ENCODE results near the gene MRAS.

MRAS gene

DNA sequence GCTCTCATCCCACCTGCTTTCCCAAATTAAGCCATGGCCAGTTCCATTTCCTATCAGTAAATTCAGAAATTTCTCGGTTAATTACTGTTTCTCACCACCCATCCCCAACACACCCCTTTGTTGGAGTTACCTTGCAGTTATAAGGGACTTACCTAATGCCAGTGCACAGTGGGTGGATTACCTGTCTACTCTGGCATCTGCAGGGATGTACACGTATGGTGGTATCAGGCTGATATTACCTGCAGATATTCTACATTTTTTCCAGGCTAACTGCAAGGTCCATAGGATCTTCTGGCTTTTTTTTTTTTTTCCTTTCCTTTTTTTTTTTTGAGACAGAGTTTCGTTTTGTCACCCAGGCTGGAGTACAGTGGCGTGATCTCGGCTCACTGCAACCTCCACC, 7.9 kb upstream of the MRAS start:
- DNase-seq (ENCODE audit: low read depth), result no peak

DNA sequence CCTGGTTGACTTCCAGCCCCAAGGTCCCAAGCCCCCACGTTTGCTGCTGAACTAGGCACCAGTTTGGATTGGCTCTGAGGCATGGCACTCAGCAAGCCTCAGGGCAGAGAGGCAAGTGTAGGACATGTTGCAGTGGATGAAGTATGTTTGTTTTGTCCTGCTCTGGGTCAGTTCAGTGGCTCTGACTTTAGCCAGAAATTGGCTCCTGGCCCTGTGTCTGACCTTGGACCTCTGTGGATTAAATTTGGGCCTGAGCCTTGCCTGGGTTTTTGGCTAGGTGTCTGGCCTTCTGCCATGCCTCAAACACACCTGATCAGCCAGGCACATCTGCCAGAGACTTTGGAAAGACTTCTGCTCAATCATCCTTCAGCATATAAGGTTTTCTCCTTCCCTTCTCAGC, 3.6 kb upstream of the MRAS start:
- no peak for DNase-seq (ENCODE audit: low read depth)

DNA sequence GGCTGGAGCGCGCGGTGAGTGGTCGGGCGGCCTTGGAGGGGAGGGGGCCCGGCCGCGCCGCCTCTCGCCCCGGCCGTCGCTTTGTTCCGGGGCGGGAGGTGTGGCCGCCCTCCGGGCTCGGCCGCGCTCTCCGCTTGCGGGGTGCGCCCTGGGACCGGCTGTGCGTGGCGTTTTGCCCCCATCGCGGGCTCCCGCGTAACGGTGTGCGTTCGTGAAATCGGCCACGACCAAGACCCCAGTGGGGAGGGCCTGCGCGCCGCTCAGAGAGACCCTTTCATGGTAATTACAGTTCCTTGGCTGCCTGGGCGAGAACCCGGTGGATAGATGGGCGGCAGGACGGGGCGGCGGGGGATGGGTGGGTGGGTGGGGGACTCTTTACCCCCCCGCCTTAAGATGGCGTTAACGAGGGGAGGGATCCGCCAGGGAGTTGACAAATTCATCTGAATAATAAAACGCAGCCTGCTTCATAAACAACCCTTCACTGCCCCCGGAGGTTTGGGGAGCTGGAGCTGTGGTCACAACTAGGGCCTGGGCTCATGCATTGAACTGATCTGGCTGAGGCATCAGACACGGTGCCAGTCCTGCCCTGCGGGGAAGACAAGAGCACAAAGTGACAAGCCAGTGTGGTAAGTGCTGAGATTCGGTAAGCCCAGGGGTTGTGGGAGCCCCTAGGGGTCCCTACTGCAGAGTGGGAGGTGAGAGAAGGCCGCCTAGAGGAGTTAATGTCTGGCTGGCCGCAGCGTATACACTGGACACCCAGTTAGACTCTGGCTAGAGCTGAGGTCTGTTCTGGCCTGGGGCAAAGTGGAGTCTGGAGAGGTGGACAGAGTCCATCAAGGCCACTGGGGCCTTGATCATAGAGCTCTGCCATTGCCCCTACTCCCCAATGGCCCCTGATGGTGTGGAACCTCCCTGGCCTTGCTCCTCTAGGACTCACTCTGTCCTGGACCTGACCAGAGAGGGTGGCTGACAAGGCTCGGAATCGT, 668 bp downstream of the MRAS start:
- no peak for DNase-seq (ENCODE audit: low read depth)

DNA sequence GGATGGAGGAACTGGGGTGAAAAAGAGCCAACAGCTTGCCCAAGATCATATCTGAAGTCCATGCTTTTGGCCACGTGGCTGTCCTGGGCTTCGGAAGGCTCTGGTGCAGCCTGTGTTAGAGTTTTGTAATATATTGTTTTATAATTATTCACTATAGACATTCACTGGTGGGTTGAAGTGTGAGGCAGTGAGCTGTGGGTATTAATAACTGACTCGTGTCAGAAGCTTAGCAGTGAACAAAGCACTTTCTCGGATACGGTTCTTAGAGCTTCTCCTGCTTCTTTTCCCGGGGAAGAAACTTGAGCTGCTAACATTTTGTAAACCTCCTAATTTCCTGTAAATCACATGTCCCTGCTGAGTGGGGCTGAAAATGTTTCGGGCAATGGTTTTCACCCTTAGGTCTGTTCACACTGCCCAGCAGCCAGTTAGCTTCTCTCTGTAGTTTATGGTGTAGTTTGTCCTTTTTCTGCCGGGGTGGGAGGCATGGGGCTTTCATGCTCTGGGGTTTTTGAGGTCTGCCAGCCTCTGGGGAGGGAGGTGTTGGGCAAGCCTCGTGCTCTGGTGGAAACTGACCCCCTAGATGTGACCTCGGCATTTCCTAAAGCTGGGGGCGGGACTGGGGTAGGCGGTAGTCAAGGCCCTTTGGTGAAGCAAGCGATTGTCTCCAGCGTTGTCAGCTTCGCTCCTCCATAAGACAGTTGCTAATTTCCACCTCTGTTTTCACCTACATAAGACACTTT, 1.7 kb downstream of the MRAS start:
- no peak for DNase-seq (ENCODE audit: low read depth)

DNA sequence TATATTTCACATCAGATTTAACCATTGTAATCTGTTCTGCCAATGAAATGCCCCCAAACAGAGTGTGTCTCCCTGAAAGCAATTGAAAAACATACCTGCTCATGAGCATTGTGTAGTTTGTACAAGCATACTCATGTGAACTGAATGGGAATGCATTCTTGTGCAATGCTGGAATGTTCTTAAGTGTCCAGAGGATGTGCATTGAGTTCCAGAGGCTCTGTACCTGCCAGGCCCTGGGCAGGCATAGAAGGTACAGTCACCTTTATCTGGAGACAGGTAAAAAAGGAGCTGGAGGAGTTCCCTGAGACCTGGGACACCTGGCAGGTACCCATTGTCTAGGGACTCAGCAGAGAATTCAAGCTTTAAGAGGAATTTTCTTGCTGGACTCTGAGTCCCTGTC, 2.8 kb downstream of the MRAS start:
- no peak for DNase-seq (ENCODE audit: low read depth)

DNA sequence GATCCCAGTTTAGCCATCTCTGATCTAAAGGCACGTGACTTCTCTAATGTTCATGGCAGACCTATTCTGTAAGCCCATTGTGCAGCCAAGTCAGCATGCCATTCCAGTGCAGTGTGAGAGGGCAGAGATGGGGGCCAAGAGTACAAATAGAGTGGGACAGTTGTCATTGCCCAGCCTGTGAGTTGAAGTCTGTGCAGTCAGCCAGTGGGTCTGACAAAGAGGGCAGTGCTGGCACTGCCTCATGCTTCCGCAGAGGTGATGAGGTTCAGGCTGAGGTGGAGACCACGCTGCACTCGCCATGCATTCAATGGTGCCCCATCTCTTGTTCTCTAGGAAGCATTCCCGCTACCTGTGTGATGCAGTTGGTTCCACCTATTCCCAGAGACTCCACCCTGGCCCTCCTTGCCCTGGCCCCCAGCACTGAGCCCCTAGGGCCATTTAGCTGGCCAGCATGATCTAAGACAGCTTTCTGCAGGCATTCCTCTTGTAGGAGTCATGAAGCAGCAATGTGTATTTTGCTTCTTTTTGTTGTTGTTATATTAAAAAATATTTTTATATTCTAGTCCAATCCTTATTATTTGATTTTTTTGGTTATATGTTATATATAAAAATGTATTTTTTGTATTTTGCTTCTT, 3.7 kb downstream of the MRAS start:
- no peak for DNase-seq (ENCODE audit: low read depth)

DNA sequence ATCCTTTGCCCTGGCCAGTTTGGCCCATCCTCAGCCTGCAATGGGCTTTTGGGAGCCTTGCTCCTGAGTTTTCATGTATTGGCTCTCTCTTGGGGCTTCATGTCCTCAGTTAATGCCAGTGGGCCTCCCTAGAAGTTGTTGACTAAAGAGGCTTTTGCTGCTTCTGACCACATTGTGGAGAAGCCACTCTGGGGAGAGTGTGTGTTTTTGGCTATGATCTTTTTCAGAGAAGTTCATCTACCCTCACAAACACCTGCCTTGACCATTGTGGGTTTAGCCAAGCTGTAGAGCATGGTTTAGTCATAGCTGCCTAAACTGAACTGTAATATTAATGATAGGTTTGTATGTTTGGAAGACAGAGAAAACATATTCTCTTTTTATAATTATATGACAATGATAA, 6.0 kb downstream of the MRAS start:
- no peak for DNase-seq (ENCODE audit: low read depth)

DNA sequence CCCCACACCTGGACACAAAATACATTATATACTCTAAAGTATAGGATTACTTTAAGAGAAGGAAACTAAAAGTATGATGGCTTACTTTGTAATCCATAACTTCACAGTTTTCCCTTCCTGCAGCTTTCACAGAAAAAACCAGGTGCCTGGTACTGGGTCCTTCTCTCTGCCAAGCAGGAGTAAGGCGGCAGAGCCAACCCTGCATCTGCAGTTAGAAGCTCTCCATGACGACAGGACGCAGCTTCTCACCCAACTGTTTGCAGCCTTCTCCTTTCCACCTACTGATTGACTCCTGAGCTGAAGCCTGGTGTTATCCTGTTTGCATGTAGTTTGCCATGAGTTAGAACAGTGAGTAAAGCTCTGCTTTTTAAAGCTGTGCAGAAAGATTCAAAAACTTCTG, 6.7 kb downstream of the MRAS start:
- no peak for DNase-seq (ENCODE audit: low read depth)

DNA sequence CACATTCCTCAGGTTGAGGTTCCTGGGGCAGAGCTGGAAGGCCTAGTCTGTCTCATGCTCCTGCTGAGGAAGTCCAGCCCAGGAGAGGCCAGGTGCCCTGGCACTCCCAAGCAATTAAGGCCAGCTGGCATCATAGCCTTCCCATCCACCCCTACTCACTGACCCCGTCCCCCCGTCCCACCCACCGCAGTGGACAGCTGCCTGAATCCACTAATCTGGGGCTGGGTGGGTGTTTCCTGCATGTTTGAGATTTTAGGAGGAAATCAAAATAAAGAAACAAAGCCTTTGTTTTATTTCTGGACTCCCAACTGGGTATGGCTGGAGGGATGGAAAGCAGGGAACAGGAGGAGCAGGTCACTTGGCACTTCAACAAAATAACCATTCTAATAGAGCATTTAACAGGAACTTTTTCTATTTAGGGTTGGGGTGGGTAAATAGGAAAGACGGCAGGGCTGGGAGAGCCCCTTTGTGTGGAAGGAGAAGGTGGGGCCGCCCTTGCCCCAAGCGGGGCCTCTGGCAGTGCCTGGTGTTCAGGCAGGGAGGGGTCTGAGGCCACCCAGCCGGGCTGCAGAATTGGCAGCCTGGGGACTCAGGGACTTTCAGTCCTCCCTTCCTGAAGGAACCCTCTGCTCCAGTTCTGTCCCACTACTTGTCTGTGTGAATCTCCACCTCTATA, 8.5 kb downstream of the MRAS start:
- no peak for DNase-seq (ENCODE audit: low read depth)

DNA sequence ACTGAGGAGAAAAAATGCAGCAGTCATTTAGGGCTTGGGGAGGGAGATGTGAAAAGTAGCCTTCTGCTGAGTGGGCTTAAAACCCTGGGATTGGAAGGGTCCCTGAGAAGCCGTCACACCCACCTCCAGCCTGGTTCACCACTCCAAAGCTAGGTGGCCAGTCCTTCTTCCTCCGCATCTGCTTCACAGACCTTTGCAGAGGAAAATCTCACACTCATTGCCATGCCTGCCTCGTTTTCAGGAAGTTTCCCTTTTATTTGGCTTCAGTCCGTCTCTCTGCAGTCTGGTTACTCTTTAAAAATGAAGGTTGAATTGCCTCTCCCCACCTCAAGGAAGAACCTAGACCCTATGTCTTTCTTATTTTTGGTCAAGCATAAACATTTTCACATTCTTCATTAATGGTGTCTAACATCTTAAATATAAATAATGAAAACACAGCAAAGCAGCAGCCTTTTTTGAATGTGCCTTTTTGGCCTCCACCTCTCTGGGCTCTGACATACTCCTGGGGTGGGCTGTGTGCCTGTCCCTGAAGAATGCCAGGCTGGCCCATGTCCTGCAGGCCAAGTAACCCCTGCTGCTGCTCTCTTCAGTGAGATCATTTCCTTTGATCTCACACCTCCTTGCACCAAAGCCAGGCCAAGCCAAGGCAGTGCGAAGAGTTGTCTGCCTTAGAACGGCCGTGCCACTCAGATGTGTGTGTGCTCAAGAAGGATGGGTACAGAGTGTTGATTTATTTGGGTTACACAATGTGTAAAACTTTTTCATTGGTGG, 11.0 kb downstream of the MRAS start:
- no peak for DNase-seq (ENCODE audit: low read depth)

DNA sequence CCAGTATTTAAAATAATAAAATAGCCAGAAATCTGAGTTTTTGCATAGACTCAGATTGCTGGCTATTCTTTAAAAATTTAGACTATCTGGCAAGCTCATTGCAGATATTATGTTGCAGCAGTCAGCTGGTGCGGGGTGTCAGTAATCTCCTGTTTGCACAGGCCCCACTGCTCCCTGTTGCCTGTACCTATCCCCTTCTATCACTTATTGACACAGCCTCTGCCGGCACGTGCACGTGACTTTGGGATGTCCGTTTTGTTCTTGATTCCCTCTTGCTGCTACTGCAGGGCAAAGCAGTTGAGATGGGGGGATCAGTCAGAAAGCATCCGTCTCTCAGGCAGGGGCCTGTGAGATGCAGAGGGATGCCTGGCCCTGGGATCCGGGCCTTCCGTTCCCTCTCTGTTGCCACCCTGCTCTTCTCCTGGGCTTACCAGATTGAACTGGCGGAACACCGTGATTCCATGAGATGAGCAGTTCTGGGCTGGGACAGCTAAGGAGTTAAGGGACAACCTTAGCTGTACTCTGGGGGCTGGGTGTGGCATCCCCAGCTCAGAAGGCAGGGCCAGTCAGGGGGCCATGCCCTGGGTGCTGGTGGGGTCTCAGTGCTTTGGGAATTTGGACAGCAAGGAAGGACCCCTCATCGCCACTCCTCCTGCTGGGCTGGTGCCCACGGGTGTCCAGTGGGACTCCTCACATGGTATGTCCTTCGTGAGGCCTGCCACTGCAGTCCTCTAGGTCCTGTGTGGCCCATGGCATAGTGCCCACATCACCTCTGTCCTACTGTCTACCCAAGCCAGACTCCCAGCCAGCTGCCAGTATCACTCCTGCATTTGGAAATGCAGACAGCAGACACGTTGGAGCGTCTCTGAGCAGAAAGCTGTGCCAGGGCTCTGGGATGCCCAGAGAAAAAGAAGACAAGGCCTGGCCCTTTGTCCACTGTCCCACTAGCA, 11.8 kb downstream of the MRAS start:
- DNase-seq (ENCODE audit: low read depth), result no peak

DNA sequence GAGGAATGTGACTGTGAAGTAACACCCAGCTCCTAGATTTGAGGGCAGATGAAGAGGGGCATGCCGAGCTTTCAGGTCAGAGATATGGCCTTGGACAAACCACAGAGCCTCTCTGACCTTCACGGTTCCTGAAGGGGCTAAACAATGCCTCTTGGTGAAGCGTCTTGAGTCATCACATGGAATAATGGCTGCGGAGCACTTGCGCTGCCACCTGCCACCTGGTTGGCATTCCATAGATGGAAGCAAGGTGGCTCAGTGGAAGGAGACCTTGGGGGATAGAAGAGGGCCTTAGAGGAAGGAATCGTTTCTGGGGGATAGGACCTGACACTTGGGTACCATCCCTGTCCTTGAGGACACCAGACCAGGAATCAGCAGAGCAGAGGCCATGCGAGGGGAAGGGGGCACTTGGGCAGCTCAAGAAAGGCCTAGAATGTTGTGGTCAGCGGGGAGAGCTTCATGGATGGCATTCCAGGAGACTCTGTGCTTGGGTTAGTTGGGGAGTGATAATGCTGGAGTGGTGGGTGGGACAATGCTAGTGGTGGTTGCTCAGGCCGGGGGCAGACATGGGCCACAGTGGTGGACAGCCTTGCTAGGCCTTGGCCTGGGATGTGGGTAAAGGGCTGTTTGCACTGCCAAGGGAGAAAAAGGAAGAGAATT, 12.6 kb downstream of the MRAS start:
- DNase-seq (ENCODE audit: low read depth), result no peak

DNA sequence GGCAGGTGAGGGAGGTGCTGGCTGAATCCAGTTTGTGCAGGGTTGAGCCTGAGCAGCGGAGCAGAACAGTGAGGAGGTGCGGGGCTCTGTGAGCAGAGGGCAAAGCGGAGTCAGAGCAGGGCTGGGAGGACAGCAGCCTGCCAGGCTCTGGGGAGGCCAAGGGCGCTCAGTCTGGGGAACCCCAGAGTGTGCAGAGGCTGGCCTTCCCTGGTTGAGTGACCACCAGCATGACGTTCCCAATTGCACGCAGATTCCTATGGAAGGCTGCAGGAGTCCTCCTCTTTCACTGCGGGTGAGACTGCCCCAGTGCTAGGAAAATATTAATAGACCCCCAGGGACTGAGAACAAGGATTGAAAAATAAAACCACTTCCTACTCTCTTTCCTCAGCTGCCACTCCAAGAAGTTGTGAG, 13.2 kb downstream of the MRAS start:
- no peak for DNase-seq (ENCODE audit: low read depth)

DNA sequence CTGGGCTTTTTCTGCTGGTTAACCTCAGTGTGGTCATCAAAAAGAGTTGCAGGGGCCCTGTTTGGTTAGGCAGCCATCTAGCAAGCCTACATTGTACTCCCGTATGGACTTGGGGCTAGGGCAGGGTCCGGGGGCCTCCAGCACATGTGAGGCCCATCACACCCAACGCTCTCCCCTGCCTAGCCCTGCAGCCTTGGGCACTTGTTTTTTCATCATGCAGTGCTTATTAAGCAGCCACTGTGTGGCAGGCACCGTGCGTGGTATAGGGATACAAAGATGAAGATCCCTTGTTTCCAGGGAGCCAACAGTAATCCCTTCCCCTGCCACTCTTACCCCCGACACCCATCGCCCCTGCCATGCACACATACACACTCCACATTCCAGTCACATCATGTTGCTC, 14.2 kb downstream of the MRAS start:
- DNase-seq (ENCODE audit: low read depth), result no peak

DNA sequence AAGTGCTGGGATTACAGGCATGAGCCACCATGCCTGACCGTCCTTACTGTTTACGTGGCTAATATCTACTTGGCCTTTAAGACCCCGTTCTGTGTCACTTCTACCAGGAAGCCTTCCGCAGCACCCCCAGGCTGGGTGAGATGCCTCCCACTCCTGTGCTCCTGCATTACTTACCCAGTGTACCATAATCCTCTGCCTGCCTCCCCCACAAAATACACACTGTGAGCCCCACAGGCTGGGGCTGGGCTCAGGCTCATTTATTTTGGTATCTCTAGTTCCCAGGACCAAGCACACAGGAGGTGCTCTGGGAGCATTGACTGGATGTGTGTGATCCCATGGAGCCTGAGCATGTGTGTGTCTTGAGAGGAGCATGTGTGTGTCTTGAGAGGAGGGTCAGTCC, 14.9 kb downstream of the MRAS start:
- no peak for DNase-seq (ENCODE audit: low read depth)

DNA sequence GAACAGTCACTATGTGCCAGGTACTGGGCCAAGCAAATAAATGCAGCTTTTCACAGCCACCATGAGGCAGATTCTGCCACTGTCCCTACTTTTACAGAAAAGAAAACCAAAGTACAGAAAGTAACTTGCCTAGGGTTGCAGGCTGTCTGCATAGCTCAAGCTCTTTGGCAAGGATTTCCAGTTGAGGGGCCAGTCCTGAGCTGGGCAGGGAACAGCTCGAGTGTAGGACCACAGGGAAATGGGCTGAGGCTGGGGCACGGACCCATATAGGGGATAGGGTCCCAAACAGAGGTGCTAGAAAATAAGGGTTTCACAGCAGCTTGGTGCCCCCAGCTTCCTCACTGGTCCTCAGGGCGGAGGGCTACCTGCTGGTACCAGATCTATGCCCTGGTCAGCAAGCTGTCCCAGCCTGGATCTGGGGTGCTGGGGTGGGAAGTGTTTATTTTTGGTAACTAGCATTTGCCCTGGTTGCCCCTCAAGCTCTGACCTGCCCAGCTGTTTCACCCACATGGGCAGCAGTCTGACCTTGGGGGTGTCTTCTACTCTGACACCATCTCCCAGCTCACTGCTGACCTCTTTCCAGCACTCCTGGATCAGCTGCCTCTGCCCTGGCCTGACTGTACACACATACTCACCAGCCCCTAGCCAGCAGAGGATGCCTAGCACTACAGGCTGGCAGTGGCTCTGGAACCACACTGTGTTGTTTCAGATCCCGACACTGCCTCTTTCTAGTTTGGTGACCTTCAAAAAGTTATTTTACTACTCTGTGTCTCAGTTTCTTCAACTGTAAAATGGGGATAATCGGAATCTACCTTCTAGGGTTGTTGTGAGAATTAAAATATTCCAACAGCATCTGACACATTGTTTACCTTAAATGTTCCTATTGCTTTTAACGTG, 16.2 kb downstream of the MRAS start:
- DNase-seq (ENCODE audit: low read depth), result no peak

DNA sequence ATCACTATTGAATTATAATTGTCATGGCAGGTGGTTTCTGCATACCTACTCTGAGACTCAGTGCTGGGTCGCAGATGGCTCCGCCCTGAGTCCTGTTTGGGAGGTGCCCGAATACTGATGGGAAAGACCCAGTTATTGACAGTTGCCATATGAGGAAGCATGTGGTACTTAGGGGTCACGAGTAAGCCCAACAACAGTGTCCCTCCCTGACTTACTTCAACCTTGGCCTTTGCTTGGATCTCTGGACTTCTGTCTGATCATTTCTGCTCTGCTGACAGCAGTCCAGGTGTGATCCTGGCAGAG, 16.8 kb downstream of the MRAS start:
- no peak for DNase-seq (ENCODE audit: low read depth)

DNA sequence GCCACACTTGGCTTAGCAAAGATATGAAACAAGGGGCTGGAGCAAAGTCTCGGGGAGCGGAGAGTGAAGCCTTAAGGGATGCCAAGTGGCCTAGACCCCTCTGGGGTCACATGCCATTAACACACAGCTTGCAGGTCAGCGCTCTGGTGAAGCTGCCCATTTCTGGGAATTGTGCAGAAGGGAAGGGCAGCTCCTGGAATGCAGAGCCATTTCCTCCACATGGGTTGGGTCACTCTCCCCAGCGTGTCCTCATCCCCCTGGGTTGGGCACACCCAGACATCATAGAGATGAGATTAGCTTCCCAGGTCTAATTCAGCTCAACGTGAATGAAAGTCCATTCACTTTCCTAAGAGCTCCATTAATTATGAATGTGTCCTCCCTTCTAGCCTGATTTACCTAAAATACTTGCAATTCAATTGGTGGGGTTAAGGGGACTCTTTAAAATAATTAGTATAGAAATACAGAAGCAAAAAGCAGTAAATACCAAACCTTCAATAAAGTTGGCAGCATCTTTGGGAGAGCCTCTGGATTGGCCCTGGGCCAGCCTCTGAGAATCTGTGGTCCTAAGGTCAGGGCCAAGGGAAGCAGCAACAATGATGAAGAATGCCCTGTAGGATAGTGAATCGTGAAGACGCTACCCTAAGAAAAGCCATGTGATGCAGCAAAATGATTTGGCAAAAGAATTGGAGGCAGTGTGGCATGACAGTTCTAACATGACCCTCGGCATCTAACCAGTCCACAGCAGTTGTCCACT, 17.8 kb downstream of the MRAS start:
- DNase-seq (ENCODE audit: low read depth), result no peak

All from activated T-cell treated with anti-CD3 and anti-CD28 coated beads for 48 hours (primary cell).